ENCODE data around the gene ZDHHC5.
"Not testable (repeated sequence)": the region's sequence is repeated elsewhere in the genome, so short reads cannot be mapped to it uniquely, and the experiment has no call there.

- not testable (repeated sequence) for TF ChIP-seq CTCF (IDR thresholded peaks at IDR 0.05); KDM5A (IDR thresholded peaks at IDR 0.05); JUNB (IDR thresholded peaks at IDR 0.05); MAX (IDR thresholded peaks at IDR 0.05); CEBPB (IDR thresholded peaks at IDR 0.05); ZFP36 (IDR thresholded peaks at IDR 0.05; ENCODE audit: borderline replicate concordance, partially characterized antibody); MYC (IDR thresholded peaks at IDR 0.05; ENCODE audit: borderline replicate concordance, low read length); NFE2L2 (conservative IDR thresholded peaks at IDR 0.05; ENCODE audit: low read length); CHD4 (IDR thresholded peaks at IDR 0.05; ENCODE audit: borderline replicate concordance); POLR2A (IDR thresholded peaks at IDR 0.05; ENCODE audit: low read length); REST (IDR thresholded peaks at IDR 0.05); NR3C1 (IDR thresholded peaks at IDR 0.05); HOXB13 (CRISPR knock-in tag; IDR thresholded peaks at IDR 0.05; ENCODE audit: low read depth)
Measured at GRCh38 chr11:57652230-57652629, 15.7 kb upstream of the ZDHHC5 start.
